HepG2 (cell line): ENCODE measurements around the gene SLC38A2. TPM values are rescaled to one million over a fixed set of nuclear protein-coding genes. Genes with fewer than 3 reads are reported as not detected.

Source experiments
- ISX ChIP-seq: sonication (generic); formaldehyde crosslinking; conservative IDR thresholded peaks from 2 replicates; pipeline ENCODE4 v1.5.0; 2020; ENCODE audit warnings: missing genetic modification reagents
- KLF15 ChIP-seq: sonication (generic); formaldehyde crosslinking; IDR thresholded peaks from 2 replicates; pipeline ENCODE4 v1.8.1; 2023; ENCODE audit warnings: borderline replicate concordance, mild to moderate bottlenecking, inconsistent platforms, missing genetic modification reagents, mixed read lengths
- RXRB ChIP-seq: IDR thresholded peaks from 2 replicates; pipeline ENCODE4 v1.6.1; 2016; ENCODE audit warnings: borderline replicate concordance, missing genetic modification reagents, missing compliant biosample characterization
- SIX4 ChIP-seq: sonication (generic); formaldehyde crosslinking; IDR thresholded peaks from 2 replicates; pipeline ENCODE4 v1.4.0; 2020; ENCODE audit warnings: missing genetic modification reagents
- ZBTB37 ChIP-seq: sonication (generic); formaldehyde crosslinking; IDR thresholded peaks from 2 replicates; pipeline ENCODE4 v1.4.0; 2020; ENCODE audit warnings: mild to moderate bottlenecking, missing genetic modification reagents
- ZFAT ChIP-seq: sonication (generic); formaldehyde crosslinking; conservative IDR thresholded peaks from 2 replicates; pipeline ENCODE4 v1.8.1; 2023; ENCODE audit warnings: missing genetic modification reagents, inconsistent platforms
- ZFP36L2 ChIP-seq: sonication (generic); formaldehyde crosslinking; IDR thresholded peaks from 2 replicates; pipeline ENCODE4 v1.4.0; 2020; ENCODE audit warnings: missing genetic modification reagents
- ZNF562 ChIP-seq: sonication (generic); formaldehyde crosslinking; IDR thresholded peaks from 2 replicates; pipeline ENCODE4 v1.8.0; 2022; ENCODE audit warnings: missing genetic modification reagents, borderline replicate concordance
- ZNF629 ChIP-seq: sonication (generic); formaldehyde crosslinking; conservative IDR thresholded peaks from 2 replicates; pipeline ENCODE4 v1.5.0; 2020; ENCODE audit warnings: missing genetic modification reagents
- ZNF710 ChIP-seq: sonication (generic); formaldehyde crosslinking; IDR thresholded peaks from 2 replicates; pipeline ENCODE4 v1.5.0; 2020; ENCODE audit warnings: mild to moderate bottlenecking, missing genetic modification reagents, borderline replicate concordance
- polyA plus RNA-seq, 8 experiments: library from polyadenylated mRNA; depleted of rRNA in 3 of 8; stranded (reverse) in 7 of 8; unstranded in 1 of 8; fragments of >200 nt; fragmentation: Illumina TruSeq in 4 of 8; extraction: Trizol in 4 of 8; gene quantifications; 2 replicates each; pipeline versions ENCODE4 v1.2.1 to v1.2.3, GENCODE V29; 2011 to 2016; ENCODE audit warnings: low read depth in 4 of 8, missing spikeins in 1 of 8, mixed read lengths in 1 of 8; ENCODE audit not compliant: insufficient read depth in 1 of 8
- total RNA-seq, 5 experiments: library from RNA; depleted of rRNA; stranded (reverse); fragments of >200 nt; fragmentation: Illumina TruSeq; extraction: Trizol; gene quantifications; 2 replicates each; pipeline ENCODE4 v1.2.3, GENCODE V29; 2016; ENCODE audit warnings: low read depth in 1 of 5
- TF ChIP-seq, protein P1 (sequence below): sonication (generic); formaldehyde crosslinking; conservative IDR thresholded peaks from 2 replicates; pipeline ENCODE4 v1.4.0; 2020; ENCODE audit warnings: mild to moderate bottlenecking, missing genetic modification reagents, moderate library complexity
- TF ChIP-seq, protein P2 (sequence below): sonication (generic); formaldehyde crosslinking; IDR thresholded peaks from 2 replicates; pipeline ENCODE4 v1.9.0; 2021; ENCODE audit warnings: missing genetic modification reagents, borderline replicate concordance
- TF ChIP-seq, protein P3 (sequence below): sonication (generic); formaldehyde crosslinking; IDR thresholded peaks from 2 replicates; pipeline ENCODE4 v1.4.0; 2020; ENCODE audit warnings: missing genetic modification reagents

The SLC38A2 gene
- total and polyA plus RNA-seq, 2 of the 13 experiments (the other 11 are each of a cell fraction or from before 2014, with no cell fraction given), result 368 to 880 TPM

DNA sequence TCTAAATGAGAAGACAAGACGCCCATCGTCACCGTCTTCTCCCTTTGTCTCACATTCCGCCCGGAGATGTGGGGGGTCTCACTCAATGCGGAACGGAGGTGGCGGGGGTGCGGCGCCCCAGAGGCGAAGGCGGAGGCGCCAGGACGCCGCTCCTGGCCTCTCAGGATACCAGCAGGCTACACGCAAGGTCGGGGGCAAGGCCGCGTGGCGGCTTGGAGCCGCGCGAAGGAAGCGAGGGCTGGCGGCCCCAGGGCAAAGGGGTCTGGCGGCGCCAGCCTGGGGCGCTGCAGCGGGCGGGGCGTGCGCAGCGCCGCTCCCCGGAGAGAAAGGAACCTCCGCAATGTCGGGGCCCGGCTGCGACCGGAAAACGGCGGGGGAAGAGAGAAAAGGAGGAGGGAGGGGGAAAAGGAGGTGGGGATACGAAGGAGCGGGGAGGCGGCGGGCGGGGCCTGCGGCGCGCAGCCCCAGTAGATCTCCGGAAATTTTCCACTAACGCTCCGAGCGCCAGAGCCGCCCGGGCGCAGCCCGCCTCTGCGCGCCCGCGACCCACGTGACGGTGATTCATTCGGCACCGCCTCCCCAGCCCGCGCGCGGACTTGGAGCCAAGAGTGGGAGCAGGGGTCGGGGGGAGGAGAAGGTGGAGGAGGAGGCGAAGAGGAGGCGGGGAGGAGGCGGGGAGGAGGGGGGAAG, 10.5 kb upstream of the SLC38A2 start (continued):
- TF ChIP-seq SIX4 (CRISPR knock-in tag), result no peak
- TF ChIP-seq ZBTB37, result no peak
- TF ChIP-seq ZNF562 (CRISPR knock-in tag), result no peak
- TF ChIP-seq, protein P1, sequence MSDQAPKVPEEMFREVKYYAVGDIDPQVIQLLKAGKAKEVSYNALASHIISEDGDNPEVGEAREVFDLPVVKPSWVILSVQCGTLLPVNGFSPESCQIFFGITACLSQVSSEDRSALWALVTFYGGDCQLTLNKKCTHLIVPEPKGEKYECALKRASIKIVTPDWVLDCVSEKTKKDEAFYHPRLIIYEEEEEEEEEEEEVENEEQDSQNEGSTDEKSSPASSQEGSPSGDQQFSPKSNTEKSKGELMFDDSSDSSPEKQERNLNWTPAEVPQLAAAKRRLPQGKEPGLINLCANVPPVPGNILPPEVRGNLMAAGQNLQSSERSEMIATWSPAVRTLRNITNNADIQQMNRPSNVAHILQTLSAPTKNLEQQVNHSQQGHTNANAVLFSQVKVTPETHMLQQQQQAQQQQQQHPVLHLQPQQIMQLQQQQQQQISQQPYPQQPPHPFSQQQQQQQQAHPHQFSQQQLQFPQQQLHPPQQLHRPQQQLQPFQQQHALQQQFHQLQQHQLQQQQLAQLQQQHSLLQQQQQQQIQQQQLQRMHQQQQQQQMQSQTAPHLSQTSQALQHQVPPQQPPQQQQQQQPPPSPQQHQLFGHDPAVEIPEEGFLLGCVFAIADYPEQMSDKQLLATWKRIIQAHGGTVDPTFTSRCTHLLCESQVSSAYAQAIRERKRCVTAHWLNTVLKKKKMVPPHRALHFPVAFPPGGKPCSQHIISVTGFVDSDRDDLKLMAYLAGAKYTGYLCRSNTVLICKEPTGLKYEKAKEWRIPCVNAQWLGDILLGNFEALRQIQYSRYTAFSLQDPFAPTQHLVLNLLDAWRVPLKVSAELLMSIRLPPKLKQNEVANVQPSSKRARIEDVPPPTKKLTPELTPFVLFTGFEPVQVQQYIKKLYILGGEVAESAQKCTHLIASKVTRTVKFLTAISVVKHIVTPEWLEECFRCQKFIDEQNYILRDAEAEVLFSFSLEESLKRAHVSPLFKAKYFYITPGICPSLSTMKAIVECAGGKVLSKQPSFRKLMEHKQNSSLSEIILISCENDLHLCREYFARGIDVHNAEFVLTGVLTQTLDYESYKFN (CRISPR knock-in tag), result peak; percentile 79
- TF ChIP-seq, protein P2, sequence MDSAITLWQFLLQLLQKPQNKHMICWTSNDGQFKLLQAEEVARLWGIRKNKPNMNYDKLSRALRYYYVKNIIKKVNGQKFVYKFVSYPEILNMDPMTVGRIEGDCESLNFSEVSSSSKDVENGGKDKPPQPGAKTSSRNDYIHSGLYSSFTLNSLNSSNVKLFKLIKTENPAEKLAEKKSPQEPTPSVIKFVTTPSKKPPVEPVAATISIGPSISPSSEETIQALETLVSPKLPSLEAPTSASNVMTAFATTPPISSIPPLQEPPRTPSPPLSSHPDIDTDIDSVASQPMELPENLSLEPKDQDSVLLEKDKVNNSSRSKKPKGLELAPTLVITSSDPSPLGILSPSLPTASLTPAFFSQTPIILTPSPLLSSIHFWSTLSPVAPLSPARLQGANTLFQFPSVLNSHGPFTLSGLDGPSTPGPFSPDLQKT (CRISPR knock-in tag), result no peak
- TF ChIP-seq, protein P3, sequence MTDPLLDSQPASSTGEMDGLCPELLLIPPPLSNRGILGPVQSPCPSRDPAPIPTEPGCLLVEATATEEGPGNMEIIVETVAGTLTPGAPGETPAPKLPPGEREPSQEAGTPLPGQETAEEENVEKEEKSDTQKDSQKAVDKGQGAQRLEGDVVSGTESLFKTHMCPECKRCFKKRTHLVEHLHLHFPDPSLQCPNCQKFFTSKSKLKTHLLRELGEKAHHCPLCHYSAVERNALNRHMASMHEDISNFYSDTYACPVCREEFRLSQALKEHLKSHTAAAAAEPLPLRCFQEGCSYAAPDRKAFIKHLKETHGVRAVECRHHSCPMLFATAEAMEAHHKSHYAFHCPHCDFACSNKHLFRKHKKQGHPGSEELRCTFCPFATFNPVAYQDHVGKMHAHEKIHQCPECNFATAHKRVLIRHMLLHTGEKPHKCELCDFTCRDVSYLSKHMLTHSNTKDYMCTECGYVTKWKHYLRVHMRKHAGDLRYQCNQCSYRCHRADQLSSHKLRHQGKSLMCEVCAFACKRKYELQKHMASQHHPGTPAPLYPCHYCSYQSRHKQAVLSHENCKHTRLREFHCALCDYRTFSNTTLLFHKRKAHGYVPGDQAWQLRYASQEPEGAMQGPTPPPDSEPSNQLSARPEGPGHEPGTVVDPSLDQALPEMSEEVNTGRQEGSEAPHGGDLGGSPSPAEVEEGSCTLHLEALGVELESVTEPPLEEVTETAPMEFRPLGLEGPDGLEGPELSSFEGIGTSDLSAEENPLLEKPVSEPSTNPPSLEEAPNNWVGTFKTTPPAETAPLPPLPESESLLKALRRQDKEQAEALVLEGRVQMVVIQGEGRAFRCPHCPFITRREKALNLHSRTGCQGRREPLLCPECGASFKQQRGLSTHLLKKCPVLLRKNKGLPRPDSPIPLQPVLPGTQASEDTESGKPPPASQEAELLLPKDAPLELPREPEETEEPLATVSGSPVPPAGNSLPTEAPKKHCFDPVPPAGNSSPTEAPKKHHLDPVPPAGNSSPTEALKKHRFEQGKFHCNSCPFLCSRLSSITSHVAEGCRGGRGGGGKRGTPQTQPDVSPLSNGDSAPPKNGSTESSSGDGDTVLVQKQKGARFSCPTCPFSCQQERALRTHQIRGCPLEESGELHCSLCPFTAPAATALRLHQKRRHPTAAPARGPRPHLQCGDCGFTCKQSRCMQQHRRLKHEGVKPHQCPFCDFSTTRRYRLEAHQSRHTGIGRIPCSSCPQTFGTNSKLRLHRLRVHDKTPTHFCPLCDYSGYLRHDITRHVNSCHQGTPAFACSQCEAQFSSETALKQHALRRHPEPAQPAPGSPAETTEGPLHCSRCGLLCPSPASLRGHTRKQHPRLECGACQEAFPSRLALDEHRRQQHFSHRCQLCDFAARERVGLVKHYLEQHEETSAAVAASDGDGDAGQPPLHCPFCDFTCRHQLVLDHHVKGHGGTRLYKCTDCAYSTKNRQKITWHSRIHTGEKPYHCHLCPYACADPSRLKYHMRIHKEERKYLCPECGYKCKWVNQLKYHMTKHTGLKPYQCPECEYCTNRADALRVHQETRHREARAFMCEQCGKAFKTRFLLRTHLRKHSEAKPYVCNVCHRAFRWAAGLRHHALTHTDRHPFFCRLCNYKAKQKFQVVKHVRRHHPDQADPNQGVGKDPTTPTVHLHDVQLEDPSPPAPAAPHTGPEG, result no peak
- TF ChIP-seq ZFP36L2, result no peak
- no peak for TF ChIP-seq ZFAT (CRISPR knock-in tag)
- TF ChIP-seq ZNF629 (CRISPR knock-in tag), result 0 out of 2 replicates have a peak, but pooled peaks have one; percentile 11
- TF ChIP-seq ZNF710, result peak; percentile 79
- no peak for TF ChIP-seq RXRB (CRISPR knock-in tag)
- TF ChIP-seq ISX (CRISPR knock-in tag), result no peak
- TF ChIP-seq KLF15 (CRISPR knock-in tag), result no peak
